Endothelial cell of umbilical vein (primary cell): ENCODE measurements around the gene TNIP1. TPM values are rescaled to one million over a fixed set of nuclear protein-coding genes. Genes with fewer than 3 reads are reported as not detected.

Experiments used
- BruUV-seq: library from RNA; stranded (reverse); fragments of 400-500 nt; replicated peaks from 2 replicates; lab custom pipeline; 2021; lab: Mats Ljungman, UMichigan
- CTCF ChIA-PET: fragments of 300-600, 350-600 bp; sonication (Branson Sonifier 250); formaldehyde crosslinking; loops from one replicate; lab custom pipeline; 2021; ENCODE audit warnings: antibody characterized with exemption, inconsistent platforms; lab: Charles Lee
- POLR2A ChIA-PET: fragments of 300-600, 350-600 bp; sonication (Branson Sonifier 250); formaldehyde crosslinking; loops from one replicate; lab custom pipeline; 2021; ENCODE audit warnings: antibody characterized with exemption, inconsistent platforms; lab: Charles Lee
- DNase-seq: peaks from one replicate; pipeline ENCODE4 v3.0.0-alpha.2; 2011; ENCODE audit warnings: low read depth, low spot score
- FAIRE-seq: peaks from 2 replicates; lab custom pipeline; 2011; peaks lifted over from hg19 to GRCh38; lab: Jason Lieb, UNC
- H2AFZ ChIP-seq: 2 replicates; pipeline ENCODE4 v1.6.0; 2012; ENCODE audit warnings: low read depth, low read length, control low read depth, inconsistent platforms
- H3K27ac ChIP-seq: 2 replicates; pipeline ENCODE4 v1.5.1; 2011; ENCODE audit warnings: low read depth, mild to moderate bottlenecking, control low read depth, low read length, moderate library complexity; ENCODE audit not compliant: insufficient read depth
- H3K27me3 ChIP-seq, 2 experiments: 2 replicates each; pipeline versions ENCODE4 v1.6.0 to v1.6.1; 2011; ENCODE audit warnings: low read length in 2 of 2, mixed read lengths in 1 of 2; ENCODE audit not compliant: control insufficient read depth in 2 of 2, insufficient read depth in 2 of 2
- H3K36me3 ChIP-seq, 2 experiments: 2 replicates in 1 of 2; 3 replicates in 1 of 2; pipeline ENCODE4 v1.5.1; 2011; ENCODE audit warnings: low read length in 2 of 2, mild to moderate bottlenecking in 1 of 2, moderate library complexity in 1 of 2; ENCODE audit not compliant: control insufficient read depth in 2 of 2, insufficient read depth in 2 of 2; ENCODE audit errors: extremely low read depth in 1 of 2
- H3K4me1 ChIP-seq: 3 replicates; pipeline ENCODE4 v1.5.1; 2011; ENCODE audit warnings: mild to moderate bottlenecking, low read length; ENCODE audit not compliant: control insufficient read depth, insufficient read depth; ENCODE audit errors: extremely low read depth
- H3K4me2 ChIP-seq: 2 replicates; pipeline ENCODE4 v1.6.1; 2011; ENCODE audit warnings: low read length, control low read depth, mixed read lengths; ENCODE audit not compliant: insufficient read depth
- H3K4me3 ChIP-seq, 3 experiments: fragments of 200-600 bp in 1 of 3; sonication (generic), shearing (Covaris generic) in 1 of 3; replicated peaks in 1 of 3; 2 replicates each; pipeline ENCODE4 v1.5.1; 2011 to 2016; ENCODE audit warnings: control low read depth in 3 of 3, low read length in 3 of 3, mild to moderate bottlenecking in 2 of 3, inconsistent platforms in 1 of 3, low read depth in 1 of 3, moderate library complexity in 1 of 3; ENCODE audit not compliant: insufficient read depth in 1 of 3
- H3K79me2 ChIP-seq: 2 replicates; pipeline ENCODE4 v1.6.0; 2012; ENCODE audit warnings: low read length, inconsistent platforms; ENCODE audit not compliant: control insufficient read depth, insufficient read depth
- H3K9ac ChIP-seq: replicated peaks from 2 replicates; pipeline ENCODE3; 2011; ENCODE audit warnings: low read length, control low read depth; ENCODE audit not compliant: insufficient read depth; ENCODE audit errors: extremely low read depth
- H3K9me1 ChIP-seq: replicated peaks from 3 replicates; pipeline ENCODE4 v1.6.0; 2011; ENCODE audit warnings: mild to moderate bottlenecking, low read length; ENCODE audit not compliant: control insufficient read depth, insufficient read depth; ENCODE audit errors: extremely low read depth
- H3K9me3 ChIP-seq: replicated peaks from 2 replicates; pipeline ENCODE4 v1.5.1; 2012; ENCODE audit warnings: low read length, inconsistent platforms; ENCODE audit not compliant: control insufficient read depth, insufficient read depth
- H4K20me1 ChIP-seq: replicated peaks from 2 replicates; pipeline ENCODE3; 2011; ENCODE audit warnings: mild to moderate bottlenecking, low read length; ENCODE audit not compliant: control insufficient read depth, insufficient read depth; ENCODE audit errors: extremely low read depth
- EZH2 ChIP-seq: IDR thresholded peaks from 2 replicates; pipeline ENCODE4 v1.6.1; 2012; ENCODE audit warnings: borderline replicate concordance, low read depth, mild to moderate bottlenecking, moderate library complexity, low read length, inconsistent platforms; ENCODE audit not compliant: severe bottlenecking
- FOS ChIP-seq: IDR thresholded peaks from 2 replicates; pipeline ENCODE4 v1.6.1; 2011; ENCODE audit warnings: mild to moderate bottlenecking, low read length, moderate library complexity, borderline replicate concordance; ENCODE audit not compliant: insufficient read depth
- GATA2 ChIP-seq: IDR thresholded peaks from 2 replicates; pipeline ENCODE4 v1.7.0; 2011; ENCODE audit warnings: low read depth, mild to moderate bottlenecking, moderate library complexity, mixed read lengths, low read length; ENCODE audit not compliant: insufficient read length, insufficient read depth
- JUN ChIP-seq: IDR thresholded peaks from 2 replicates; pipeline ENCODE4 v1.6.1; 2011; ENCODE audit warnings: borderline replicate concordance, low read depth; ENCODE audit not compliant: insufficient read length, insufficient read depth
- MAX ChIP-seq: IDR thresholded peaks from 2 replicates; pipeline ENCODE4 v1.6.1; 2011; ENCODE audit not compliant: insufficient read depth, insufficient read length
- MYC ChIP-seq: IDR thresholded peaks from one replicate; pipeline ENCODE4 v1.6.1; 2011; ENCODE audit warnings: mild to moderate bottlenecking, low read depth, low read length
- POLR2A ChIP-seq: IDR thresholded peaks from 2 replicates; pipeline ENCODE4 v1.6.1; 2012; ENCODE audit warnings: low read depth, mild to moderate bottlenecking, control low read depth, low read length
- POLR2AphosphoS5 ChIP-seq: IDR thresholded peaks from 2 replicates; pipeline ENCODE4 v1.6.1; 2012; ENCODE audit warnings: low read depth, mild to moderate bottlenecking, control low read depth, low read length, moderate library complexity; ENCODE audit not compliant: insufficient read depth
- dilution Hi-C: fragments of 300-500 bp; cut with MboI; formaldehyde crosslinking; loops from one replicate; pipeline ENCODE4 v1.15.0; 2019; ENCODE audit warnings: low sequenced_read_pairs; ENCODE audit not compliant: extremely low pct_ligation_motif_present
- intact Hi-C: fragments of 100-400 bp; cut with micrococcal nuclease; formaldehyde crosslinking; loops from one replicate; pipeline ENCODE4 v1.10.0; 2022
- polyA plus RNA-seq, 4 experiments: library from polyadenylated mRNA; depleted of rRNA in 3 of 4; stranded (reverse) in 3 of 4; unstranded in 1 of 4; fragments of >200 nt; gene quantifications; 2 replicates each; pipeline versions ENCODE4 v1.2.1 to v1.2.3, GENCODE V29; 2011 to 2012; ENCODE audit warnings: missing spikeins in 1 of 4
- total RNA-seq: library from RNA; stranded (reverse); gene quantifications from 2 replicates; pipeline ENCODE4 v1.2.3, GENCODE V29; 2021
- TF ChIP-seq, protein P1 (sequence below), 2 donors: IDR thresholded peaks; 1 replicate in 1 of 2; 2 replicates in 1 of 2; pipeline ENCODE4 v1.5.1; 2011; ENCODE audit warnings: low read length in 2 of 2, mild to moderate bottlenecking in 2 of 2, moderate library complexity in 2 of 2, control low read depth in 1 of 2, inconsistent platforms in 1 of 2, low read depth in 1 of 2; ENCODE audit not compliant: insufficient read depth in 1 of 2; ENCODE audit errors: extremely low read depth in 1 of 2

TNIP1 gene
- total and polyA plus RNA-seq, 2 donors (not counting 3 experiments of a cell fraction or from before 2014, with no cell fraction given), result 43.0 to 96.8 TPM

DNA sequence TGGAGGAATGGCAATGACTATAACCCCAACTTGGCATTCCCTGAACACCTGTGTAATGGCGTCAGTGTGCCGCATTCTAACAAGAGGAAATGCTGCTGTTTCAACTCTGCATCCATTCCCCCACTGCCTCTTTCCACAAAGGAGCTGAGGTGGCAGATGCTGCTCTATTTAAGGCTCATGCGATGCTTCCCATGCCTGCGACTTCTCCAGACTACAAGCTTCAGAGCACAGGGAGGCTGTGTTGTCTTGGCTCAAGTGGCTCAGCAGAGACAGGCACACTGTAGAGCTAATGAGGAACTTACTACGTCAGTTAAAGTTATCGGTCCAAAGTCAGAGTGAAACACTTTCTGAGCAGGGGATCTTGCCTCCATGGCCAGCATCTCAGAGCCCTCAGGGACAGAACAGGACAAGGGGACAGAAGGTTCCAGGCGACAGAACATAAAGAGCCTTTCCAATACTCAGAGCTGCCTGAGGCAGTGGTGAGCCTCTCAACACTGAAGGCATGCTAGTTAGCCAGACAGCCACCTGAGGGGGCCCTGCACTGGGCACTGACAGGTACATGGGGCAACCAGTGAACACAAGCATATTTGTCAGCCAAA is 21.8 kb downstream of the TNIP1 start:
- H3K79me2 ChIP-seq, result no peaks in the 10 kb centered on the region
- no peaks in the 10 kb centered on the region for H3K9me1 ChIP-seq
- no peak overlapping the region for H3K27ac ChIP-seq
- no peak overlapping the region for H2AFZ ChIP-seq
- no peak for DNase-seq
- FAIRE-seq, result no peak
- H4K20me1 ChIP-seq, result no peaks in the 10 kb centered on the region
- ChIA-PET CTCF (interaction anchor here (1.1 to 6.7 kb wide), 8 partner anchors 10 to 180 kb away, joined by 3 to 45 read pairs (median 4); no protein-coding TSS in a partner anchor), POLR2A (no interaction called here)
- H3K9me3 ChIP-seq, result no peaks in the 10 kb centered on the region
- no peak overlapping the region for H3K9ac ChIP-seq
- dilution Hi-C loops (no loop called here), intact Hi-C loops (no loop called here)
- TF ChIP-seq MAX (no peak), EZH2 (no peak), MYC (no peak), POLR2AphosphoS5 (no peak), GATA2 (no peak), POLR2A (no peak), FOS (no peak), JUN (no peak)
- TF ChIP-seq, protein P1, sequence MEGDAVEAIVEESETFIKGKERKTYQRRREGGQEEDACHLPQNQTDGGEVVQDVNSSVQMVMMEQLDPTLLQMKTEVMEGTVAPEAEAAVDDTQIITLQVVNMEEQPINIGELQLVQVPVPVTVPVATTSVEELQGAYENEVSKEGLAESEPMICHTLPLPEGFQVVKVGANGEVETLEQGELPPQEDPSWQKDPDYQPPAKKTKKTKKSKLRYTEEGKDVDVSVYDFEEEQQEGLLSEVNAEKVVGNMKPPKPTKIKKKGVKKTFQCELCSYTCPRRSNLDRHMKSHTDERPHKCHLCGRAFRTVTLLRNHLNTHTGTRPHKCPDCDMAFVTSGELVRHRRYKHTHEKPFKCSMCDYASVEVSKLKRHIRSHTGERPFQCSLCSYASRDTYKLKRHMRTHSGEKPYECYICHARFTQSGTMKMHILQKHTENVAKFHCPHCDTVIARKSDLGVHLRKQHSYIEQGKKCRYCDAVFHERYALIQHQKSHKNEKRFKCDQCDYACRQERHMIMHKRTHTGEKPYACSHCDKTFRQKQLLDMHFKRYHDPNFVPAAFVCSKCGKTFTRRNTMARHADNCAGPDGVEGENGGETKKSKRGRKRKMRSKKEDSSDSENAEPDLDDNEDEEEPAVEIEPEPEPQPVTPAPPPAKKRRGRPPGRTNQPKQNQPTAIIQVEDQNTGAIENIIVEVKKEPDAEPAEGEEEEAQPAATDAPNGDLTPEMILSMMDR (IDR thresholded peaks at IDR 0.05; ENCODE audit: extremely low read depth in 1 of 2, insufficient read depth in 1 of 2, low read depth in 1 of 2, low read length in 2 of 2), result no peak
- H3K27me3 ChIP-seq, result no peaks in the 10 kb centered on the region
- no peak overlapping the region for H3K4me3 ChIP-seq
- H3K4me1 ChIP-seq, result peaks cover 23% of the 10 kb centered on the region
- BruUV-seq, result no TSS peak
- peaks cover 3 to 40% of the 10 kb centered on the region in 2 experiments for H3K36me3 ChIP-seq
- H3K4me2 ChIP-seq, result no peak overlapping the region
